Adipose tissue (tissue), 3 donors: ENCODE data around the gene LYZL2. TPM values are rescaled to one million over a fixed set of nuclear protein-coding genes. Genes with fewer than 3 reads are reported as not detected.
"Not testable (repeated sequence)": the region's sequence is repeated elsewhere in the genome, so short reads cannot be mapped to it uniquely, and the experiment has no call there.

ENCODE experiments used
- H3K27ac ChIP-seq: one replicate; pipeline ENCODE4 v1.5.1; 2013; ENCODE audit warnings: low read depth, low read length
- WGBS, 3 donors: extraction: QIAGEN DNeasy Blood & Tissue Kit; methylation state at CpG; one replicate each; pipeline ENCODE4 v1.1.7; 2013; 5-methylcytosine and 5-hydroxymethylcytosine counted together
- polyA plus RNA-seq, 3 donors: library from polyadenylated mRNA; stranded (reverse); fragments of 200-250 nt; gene quantifications; one replicate each; pipeline ENCODE4 v1.2.3, GENCODE V29; 2013
- donor health status: healthy with polysubstance abuse.
- donor health status: Bipolar disorder and iron deficiency.
- donor health status: healthy.

LYZL2 gene
- polyA plus RNA-seq, 3 donors, result not detected

GRCh38 chr10:30598105-30598776, 31.3 kb downstream of the LYZL2 start:
- 91 to 93% (median 93%) methylated on average over 8 of the region's 8 CpGs for WGBS, 3 donors
- no peak overlapping the region for H3K27ac ChIP-seq

GRCh38 chr10:30597433-30597824, 32.1 kb downstream of the LYZL2 start:
- not testable (repeated sequence) for H3K27ac ChIP-seq

GRCh38 chr10:30596493-30597432, 32.8 kb downstream of the LYZL2 start:
- H3K27ac ChIP-seq, result not testable (repeated sequence)
- WGBS, 3 donors, result 48 to 81% (median 70%) methylated on average over 11 to 12 of the region's 12 CpGs

More at GRCh38 chr10:30597433-30597824, 32.1 kb downstream of the LYZL2 start:
- 60 to 87% (median 84%) methylated on average over 6 to 7 of the region's 7 CpGs for WGBS, 3 donors

DNA sequence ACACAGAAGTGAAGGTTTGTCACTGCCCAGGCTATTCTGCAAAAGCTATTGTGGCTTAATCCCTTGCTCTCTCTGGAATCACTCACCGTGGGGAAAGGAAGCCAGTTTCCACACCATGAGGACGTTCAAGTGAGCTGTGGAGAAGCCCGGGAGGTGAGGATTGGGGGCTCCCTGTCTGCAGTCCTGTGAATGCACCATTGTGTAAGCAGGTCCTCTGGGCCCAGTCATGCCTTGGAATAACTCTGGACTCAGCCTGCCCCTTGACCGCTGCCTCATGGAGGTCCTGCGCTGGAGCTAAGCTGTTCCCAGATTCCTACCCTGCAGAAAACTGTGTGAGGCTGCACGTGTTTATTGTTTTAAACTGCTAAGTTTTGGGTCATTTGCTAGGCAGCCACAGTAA, 33.5 kb downstream of the LYZL2 start:
- WGBS, 3 donors, result 67 to 77% (median 70%) methylated on average over 6 of the region's 6 CpGs
- no peak overlapping the region for H3K27ac ChIP-seq

- WGBS, 3 donors, result 54 to 72% (median 60%) methylated on average over 4 of the region's 4 CpGs
- H3K27ac ChIP-seq, result no peak overlapping the region
These were observed 35.5 kb downstream of the LYZL2 start for GRCh38 chr10:30594077-30594476.

DNA sequence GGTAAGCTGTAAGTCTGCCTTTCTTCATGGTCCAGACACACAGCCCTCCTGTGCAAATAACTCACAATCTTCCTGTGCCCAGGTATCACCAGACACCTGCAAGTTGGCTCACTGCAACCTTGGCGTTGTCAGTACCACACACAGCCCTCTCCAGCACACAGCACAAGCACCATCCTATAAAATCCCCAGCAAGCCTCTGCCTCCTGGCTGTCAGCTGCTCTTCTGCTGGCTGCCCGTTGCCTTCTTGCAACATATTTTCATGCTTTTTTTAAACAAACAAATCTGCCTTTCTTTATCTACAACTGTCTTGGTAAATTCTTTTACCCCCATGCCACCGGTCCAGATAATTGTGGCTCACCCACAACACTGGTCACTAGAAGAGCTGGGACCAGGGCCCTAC, 36.8 kb downstream of the LYZL2 start:
- not testable (repeated sequence) for H3K27ac ChIP-seq
- 43 to 60% (median 57%) methylated on average over 3 of the region's 3 CpGs for WGBS, 3 donors

GRCh38 chr10:30591249-30591670, 38.3 kb downstream of the LYZL2 start:
- 2 to 3% (median 2%) methylated on average over 5 of the region's 5 CpGs for WGBS, 3 donors
- no peak overlapping the region for H3K27ac ChIP-seq

DNA sequence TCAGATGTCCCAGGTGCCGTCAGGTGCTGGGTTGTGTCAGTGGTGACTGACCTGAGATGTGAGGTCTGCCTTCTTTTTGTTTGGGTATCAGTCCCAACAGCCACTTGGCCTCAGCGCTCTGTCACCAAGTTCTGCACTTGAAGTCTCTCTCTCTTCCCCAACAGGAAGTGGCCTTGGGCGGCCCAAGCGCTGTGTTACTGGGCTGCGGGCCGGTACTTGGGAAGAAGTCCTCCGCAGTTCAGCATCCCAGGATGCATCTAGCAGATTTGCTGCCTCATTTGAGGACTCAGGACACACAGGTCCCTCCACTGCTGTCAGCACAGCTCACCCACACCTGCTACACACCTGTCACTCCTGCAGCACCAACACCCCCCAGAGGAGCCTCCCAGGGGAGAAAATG, 40.1 kb downstream of the LYZL2 start:
- 59 to 69% (median 64%) methylated on average over 7 of the region's 7 CpGs for WGBS, 3 donors
- H3K27ac ChIP-seq, result no peak overlapping the region

DNA sequence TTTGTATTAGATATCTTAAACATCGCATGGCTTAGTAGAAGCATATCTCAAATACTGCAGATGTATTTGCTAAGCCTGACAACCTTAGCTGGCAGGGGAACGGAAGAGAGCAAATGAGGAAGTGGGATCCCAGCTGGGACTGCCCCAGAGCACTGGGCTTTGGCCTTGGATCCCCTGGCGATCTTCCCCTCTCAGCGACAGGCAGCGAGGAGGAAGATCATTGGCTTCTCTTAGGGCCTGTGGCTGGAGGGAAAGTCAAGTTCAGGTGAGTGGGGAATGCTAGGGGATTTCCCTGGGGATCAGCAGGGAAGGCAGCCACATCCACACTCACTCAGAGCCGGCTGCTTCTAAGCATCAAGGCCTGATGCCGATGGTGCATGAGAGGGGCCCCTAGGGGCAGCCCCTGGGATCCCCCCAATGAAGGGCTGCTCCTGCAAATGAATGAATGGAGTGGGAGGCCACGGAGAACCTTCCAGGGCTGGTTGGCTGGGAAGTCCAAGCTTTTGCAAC, 42.0 kb downstream of the LYZL2 start:
- H3K27ac ChIP-seq, result no peak overlapping the region
- WGBS, 3 donors, result 31 to 34% (median 32%) methylated on average over 8 of the region's 8 CpGs

DNA sequence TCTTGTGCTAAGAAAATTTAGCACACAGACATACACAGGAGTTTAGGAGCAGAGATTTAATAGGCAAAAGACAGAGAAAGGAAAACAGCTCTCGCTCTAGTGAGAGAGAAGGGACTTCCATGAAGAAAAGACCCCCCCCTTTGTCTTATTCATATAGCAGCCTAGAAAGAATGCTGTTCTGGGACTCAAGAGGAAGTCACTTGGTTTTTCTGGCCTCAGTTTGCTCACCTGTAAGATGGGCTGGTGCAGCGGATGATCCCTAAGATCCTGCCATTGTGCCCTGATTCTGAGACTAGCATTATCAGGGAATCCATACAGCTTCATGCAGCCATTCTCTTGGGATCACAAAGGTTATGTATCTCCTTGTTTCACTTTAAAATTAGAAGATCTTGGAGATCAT, 42.7 kb downstream of the LYZL2 start:
- no peak overlapping the region for H3K27ac ChIP-seq
- WGBS, 3 donors, result 97 to 99% (median 98%) methylated on average over 2 of the region's 2 CpGs

GRCh38 chr10:30583778-30584415, 45.7 kb downstream of the LYZL2 start:
- WGBS, 3 donors, result 16 to 22% (median 20%) methylated on average over 15 of the region's 15 CpGs

DNA sequence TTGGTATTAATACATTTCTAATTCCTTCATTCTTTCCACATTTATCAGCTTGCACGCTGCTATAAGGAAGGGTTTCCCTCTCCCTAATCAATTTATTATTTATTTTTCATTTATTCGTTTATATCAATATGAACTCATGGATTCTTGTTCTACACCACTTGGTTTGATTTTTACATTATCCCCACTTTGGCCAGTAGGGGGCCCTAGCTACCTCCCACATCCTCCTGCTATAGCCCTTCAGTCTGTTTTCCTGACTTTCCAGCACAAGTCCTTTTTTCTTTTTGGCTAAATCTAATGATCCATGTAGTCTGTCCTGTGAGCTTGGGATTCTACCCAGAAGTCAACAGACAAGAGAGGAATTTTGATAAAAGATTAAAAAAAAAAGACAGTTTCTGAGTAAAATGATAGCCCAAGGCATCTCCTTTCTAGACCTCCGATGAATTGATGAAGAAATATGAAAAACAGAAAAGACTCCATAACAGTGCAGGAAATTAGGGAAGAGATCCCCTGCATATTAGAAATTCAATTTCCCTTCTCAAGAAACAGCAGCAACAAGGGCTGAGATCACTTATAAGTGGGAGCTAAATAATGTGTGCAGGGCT, 47.7 kb downstream of the LYZL2 start:
- WGBS, 3 donors, result 38 to 44% (median 41%) methylated on average over 3 of the region's 3 CpGs
- H3K27ac ChIP-seq, result no peak overlapping the region

More at GRCh38 chr10:30583778-30584415, 45.7 kb downstream of the LYZL2 start:
- no peak overlapping the region for H3K27ac ChIP-seq

GRCh38 chr10:30580676-30581075, 48.9 kb downstream of the LYZL2 start:
- H3K27ac ChIP-seq, result no peak overlapping the region
- WGBS, 3 donors, result 75 to 93% (median 91%) methylated on average over 5 of the region's 5 CpGs

DNA sequence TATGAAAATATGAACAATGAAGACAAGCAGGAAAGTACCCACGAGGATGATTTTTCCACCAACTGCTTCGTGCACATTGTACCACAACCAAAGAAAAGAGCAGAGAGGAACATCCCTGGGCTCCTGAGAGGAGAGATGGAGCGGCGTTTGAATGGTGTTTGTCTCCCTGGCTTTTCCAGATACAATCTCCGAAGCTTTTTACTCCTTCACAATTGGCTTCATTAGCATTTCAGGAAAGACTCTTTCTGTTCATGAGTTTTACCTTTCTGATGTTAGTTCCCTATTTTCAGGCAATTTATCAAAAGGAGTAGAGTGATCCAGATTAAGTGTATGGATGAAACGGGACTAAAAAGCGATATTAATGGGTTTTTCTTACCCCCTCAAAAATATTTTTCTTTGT, 49.3 kb downstream of the LYZL2 start:
- WGBS, 3 donors, result 84 to 92% (median 92%) methylated on average over 7 of the region's 7 CpGs
- no peak overlapping the region for H3K27ac ChIP-seq

GRCh38 chr10:30579574-30579973, 50.0 kb downstream of the LYZL2 start:
- WGBS, 3 donors, result 67 to 89% (median 87%) methylated on average over 3 of the region's 3 CpGs
- H3K27ac ChIP-seq, result no peak overlapping the region

- no peak overlapping the region for H3K27ac ChIP-seq
These were observed 52.5 kb downstream of the LYZL2 start for GRCh38 chr10:30577048-30577447.

GRCh38 chr10:30576641-30577040, 52.9 kb downstream of the LYZL2 start:
- whole genome bisulfite sequencing, 3 donors, result 74 to 81% (median 76%) methylated on average over 6 of the region's 6 CpGs
- H3K27ac ChIP-seq, result no peak overlapping the region

DNA sequence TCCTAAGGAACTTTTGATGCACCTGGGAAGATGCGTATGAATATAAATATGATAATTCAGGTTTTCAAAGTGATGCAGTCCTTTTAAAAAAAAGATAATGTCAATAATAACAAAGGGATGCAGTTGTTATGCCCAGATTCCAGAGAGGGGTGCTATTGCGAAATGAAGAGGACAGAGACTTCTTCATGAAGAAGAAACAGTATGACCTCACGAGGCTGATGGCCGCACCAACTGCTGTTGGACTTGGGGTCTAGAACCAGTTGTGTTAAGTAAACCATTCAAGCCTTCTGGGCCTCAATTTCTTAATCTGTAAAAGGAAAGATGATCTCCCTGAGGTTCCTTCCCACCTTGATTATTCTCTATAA, 55.1 kb downstream of the LYZL2 start:
- whole genome bisulfite sequencing, 3 donors, result 81 to 93% (median 91%) methylated on average over 4 of the region's 4 CpGs

More for the DNA sequence above, 55.1 kb downstream of the LYZL2 start:
- H3K27ac ChIP-seq, result no peak overlapping the region
